Stimulated activated CD8-positive, alpha-beta memory T cell treated with anti-CD3 and anti-CD28 coated beads, Interleukin-7, amount 100 ng/mL, for 24 hours (primary cell): ENCODE results near the gene SBNO2.

Experiments used
- DNase-seq: peaks from one replicate; pipeline ENCODE4 v3.0.0-alpha.2; 2020; ENCODE audit warnings: low read depth

The SBNO2 gene

GRCh38 chr19:1058112-1058511 is 116.0 kb downstream of the SBNO2 start:
- DNase-seq = no peak
